K562 (cell line): ENCODE data around the gene CEP295NL. TPM values are rescaled to one million over a fixed set of nuclear protein-coding genes. Genes with fewer than 3 reads are reported as not detected.

Experiments used
- ATAC-seq: fragments of 200-7000 bp; cut with Tn5 transposase; 3 replicates; pipeline ENCODE4 v1.9.1; 2020; ENCODE audit warnings: moderate library complexity
- BruUV-seq: library from RNA; stranded (reverse); fragments of 400-500 nt; replicated peaks from 2 replicates; lab custom pipeline; 2021; lab: Mats Ljungman, UMichigan
- CTCF ChIA-PET: fragments of 300-600 bp; formaldehyde crosslinking; extraction: SDS; loops from one replicate; lab custom pipeline; 2021; ENCODE audit warnings: low intra/inter-chr PET ratio; lab: Yijun Ruan, JAX
- POLR2A ChIA-PET: fragments of 300-600, 350-650 bp; sonication (Branson Sonifier 250); formaldehyde crosslinking; extraction: SDS; loops from one replicate; lab custom pipeline; 2021; ENCODE audit warnings: antibody characterized with exemption, inconsistent platforms; lab: Yijun Ruan, JAX
- DNase-seq, 4 experiments: peaks; one replicate each; pipeline versions ENCODE4 v3.0.0 to v3.0.0-alpha.2; 2011 to 2018; ENCODE audit warnings: low spot score in 3 of 4, mixed read lengths in 3 of 4; ENCODE audit errors: extremely low read depth in 1 of 4
- FAIRE-seq: peaks from 2 replicates; lab custom pipeline; 2011; peaks lifted over from hg19 to GRCh38; lab: Jason Lieb, UNC
- H2AFZ ChIP-seq: 2 replicates; pipeline ENCODE4 v1.6.0; 2011; ENCODE audit warnings: low read depth, low read length, control low read depth, inconsistent platforms
- H3K27ac ChIP-seq: fragments of 200-600 bp; 3 replicates; pipeline ENCODE4 v1.8.0; 2011; ENCODE audit warnings: low read depth, mild to moderate bottlenecking, control low read depth, inconsistent platforms, low read length, moderate library complexity, mixed read lengths; ENCODE audit errors: extremely low read depth
- H3K27me3 ChIP-seq, 2 experiments: fragments of 300-600 bp in 1 of 2; 2 replicates in 1 of 2; 3 replicates in 1 of 2; pipeline versions ENCODE4 v1.6.0 to v1.8.0; 2011; ENCODE audit warnings: inconsistent platforms in 2 of 2, low read length in 2 of 2, mild to moderate bottlenecking in 1 of 2, mixed read lengths in 1 of 2, moderate library complexity in 1 of 2; ENCODE audit not compliant: control insufficient read depth in 2 of 2, insufficient read depth in 2 of 2
- H3K36me3 ChIP-seq: fragments of 300-600 bp; 3 replicates; pipeline ENCODE4 v1.8.0; 2011; ENCODE audit warnings: mild to moderate bottlenecking, low read length, inconsistent platforms; ENCODE audit not compliant: control insufficient read depth, insufficient read depth
- H3K4me1 ChIP-seq, 2 experiments: fragments of 200-600 bp in 1 of 2; replicated peaks in 1 of 2; 2 replicates in 1 of 2; 3 replicates in 1 of 2; pipeline versions ENCODE4 v1.5.1 to v1.8.0; 2011; ENCODE audit warnings: inconsistent platforms in 2 of 2, low read length in 2 of 2, mild to moderate bottlenecking in 1 of 2, mixed read lengths in 1 of 2, moderate library complexity in 1 of 2; ENCODE audit not compliant: control insufficient read depth in 2 of 2, insufficient read depth in 2 of 2
- H3K4me2 ChIP-seq: 2 replicates; pipeline ENCODE4 v1.6.1; 2011; ENCODE audit warnings: low read length, control low read depth, inconsistent platforms, mixed read lengths; ENCODE audit not compliant: insufficient read depth
- H3K4me3 ChIP-seq: fragments of 200-600 bp; sonication (generic), shearing (Covaris generic); 2 replicates; pipeline ENCODE4 v1.5.1; 2016; ENCODE audit warnings: control low read depth, inconsistent platforms
- H3K79me2 ChIP-seq: fragments of 200-600 bp; 3 replicates; pipeline ENCODE4 v1.8.0; 2011; ENCODE audit warnings: low read length, inconsistent platforms; ENCODE audit not compliant: control insufficient read depth, insufficient read depth
- H3K9ac ChIP-seq, 2 experiments: 2 replicates each; pipeline versions ENCODE4 v1.6.0 to v1.6.1; 2011; ENCODE audit warnings: low read depth in 2 of 2, low read length in 2 of 2, control low read depth in 1 of 2, inconsistent platforms in 1 of 2, mild to moderate bottlenecking in 1 of 2, mixed read lengths in 1 of 2; ENCODE audit not compliant: insufficient read depth in 1 of 2
- H3K9me1 ChIP-seq: one replicate; pipeline ENCODE4 v1.6.0; 2011; ENCODE audit warnings: inconsistent platforms, mild to moderate bottlenecking, low read length, moderate library complexity; ENCODE audit not compliant: control insufficient read depth, insufficient read depth
- H3K9me3 ChIP-seq: replicated peaks from 2 replicates; pipeline ENCODE4 v1.5.1; 2011; ENCODE audit warnings: low read depth, low read length, inconsistent platforms; ENCODE audit not compliant: control insufficient read depth, insufficient read depth
- H4K20me1 ChIP-seq: replicated peaks from 2 replicates; pipeline ENCODE4 v1.6.1; 2011; ENCODE audit warnings: low read length, inconsistent platforms, mixed read lengths; ENCODE audit not compliant: control insufficient read depth, insufficient read depth
- ATF3 ChIP-seq, 2 experiments: fragments of 450-650 bp in 1 of 2; sonication (generic) in 1 of 2; formaldehyde crosslinking in 1 of 2; IDR thresholded peaks in 1 of 2; conservative IDR thresholded peaks in 1 of 2; 2 replicates each; pipeline versions ENCODE4 v1.6.1 to v1.8.1; 2016 to 2023; ENCODE audit warnings: mild to moderate bottlenecking in 2 of 2, moderate library complexity in 2 of 2, inconsistent platforms in 1 of 2, missing genetic modification reagents in 1 of 2
- FOSL1 ChIP-seq: fragments of 200-800 bp; sonication (Bioruptor generic); conservative IDR thresholded peaks from 2 replicates; pipeline ENCODE4 v1.6.1; 2016; ENCODE audit warnings: missing genetic modification characterization, missing compliant biosample characterization
- JUN ChIP-seq, 2 experiments: sonication (generic) in 1 of 2; formaldehyde crosslinking in 1 of 2; IDR thresholded peaks; 2 replicates each; pipeline versions ENCODE4 v1.6.1 to v1.8.0; 2012 to 2022; ENCODE audit warnings: borderline replicate concordance in 2 of 2, mild to moderate bottlenecking in 2 of 2, improper control_type of control experiment in 1 of 2, low read depth in 1 of 2, low read length in 1 of 2, missing genetic modification reagents in 1 of 2
- JUND ChIP-seq, 2 experiments: IDR thresholded peaks; 2 replicates in 1 of 2; 3 replicates in 1 of 2; pipeline ENCODE4 v1.6.1; 2011; ENCODE audit warnings: borderline replicate concordance in 2 of 2, low read depth in 2 of 2, low read length in 2 of 2, improper control_type of control experiment in 1 of 2, missing biosample characterization in 1 of 2, missing genetic modification characterization in 1 of 2, missing genetic modification reagents in 1 of 2
- RFX1 ChIP-seq: fragments of 450-650 bp; IDR thresholded peaks from 2 replicates; pipeline ENCODE4 v1.6.1; 2016; ENCODE audit warnings: mild to moderate bottlenecking, moderate library complexity
- XRCC5 ChIP-seq: fragments of 200-400 bp; formaldehyde crosslinking; IDR thresholded peaks from 2 replicates; pipeline ENCODE4 v1.6.1; 2017; ENCODE audit warnings: low read depth, mild to moderate bottlenecking, low read length
- ZBTB7A ChIP-seq: IDR thresholded peaks from 2 replicates; pipeline ENCODE4 v1.6.1; 2011; ENCODE audit warnings: low read depth, mild to moderate bottlenecking, low read length, moderate library complexity, borderline replicate concordance; ENCODE audit not compliant: control insufficient read depth
- WGBS: fragments of 100-300 bp; shearing (Covaris generic); methylation state at CpG from one replicate; pipeline ENCODE4 v1.1.6; 2016; ENCODE audit warnings: low coverage, mixed read lengths; ENCODE audit not compliant: insufficient coverage; ENCODE audit errors: missing lambda C conversion rate; 5-methylcytosine and 5-hydroxymethylcytosine counted together
- in situ Hi-C: fragments of 300-500 bp; cut with MboI; formaldehyde crosslinking; loops from 4 replicates; pipeline ENCODE4 v1.15.0; 2018; ENCODE audit warnings: inconsistent platforms, mixed read lengths
- intact Hi-C: fragments of 100-400 bp; cut with micrococcal nuclease; formaldehyde crosslinking; loops from 2 replicates; pipeline ENCODE4 v1.14.2; 2022
- polyA plus RNA-seq, 8 experiments: library from polyadenylated mRNA; depleted of rRNA in 4 of 8; stranded (reverse) in 5 of 8; unstranded in 3 of 8; fragments of >200 nt; fragmentation: Nextera tagmentation in 2 of 8; fragmentation: Illumina TruSeq in 1 of 8; extraction: Ambion mirVana in 2 of 8; extraction: Trizol in 1 of 8; gene quantifications; 2 replicates each; pipeline versions ENCODE4 v1.2.1 to v1.2.3, GENCODE V29; 2011 to 2014; ENCODE audit warnings: inconsistent platforms in 1 of 8, missing spikeins in 1 of 8
- total RNA-seq, 7 experiments: library from RNA; depleted of rRNA in 6 of 7; stranded (reverse); fragments of >200 nt in 6 of 7; fragmentation: Illumina TruSeq in 2 of 7; extraction: Trizol in 2 of 7; gene quantifications; 2 replicates each; pipeline versions ENCODE4 v1.2.1 to v1.2.3, GENCODE V29; 2011 to 2021; ENCODE audit warnings: low replicate concordance in 1 of 7
- TF ChIP-seq, protein P1 (sequence below): sonication (generic); formaldehyde crosslinking; IDR thresholded peaks from 2 replicates; pipeline ENCODE4 v1.8.0; 2023; ENCODE audit warnings: mild to moderate bottlenecking, missing genetic modification reagents
- TF ChIP-seq, protein P2 (sequence below): fragments of 450-650 bp; formaldehyde crosslinking; IDR thresholded peaks from 2 replicates; pipeline ENCODE4 v1.4.0; 2022; ENCODE audit warnings: missing genetic modification characterization

CEP295NL gene
- total and polyA plus RNA-seq, 9 of the 15 experiments (the other 6 are each of a cell fraction or from before 2014, with no cell fraction given), result not detected

- peaks cover 43 to 80% of the 10 kb centered on the region in 2 experiments for H3K27me3 ChIP-seq
- ChIA-PET POLR2A (no interaction called here), CTCF (no interaction called here)
- H3K4me1 ChIP-seq, result peaks cover 3 to 16% of the 10 kb centered on the region in 2 experiments; a peak in 3 of 5 replicates
- H3K27ac ChIP-seq, result no peak overlapping the region
- H3K9me3 ChIP-seq, result no peaks in the 10 kb centered on the region
- no peaks in the 10 kb centered on the region for H3K79me2 ChIP-seq
- in situ Hi-C loops, result no loop called here
- H4K20me1 ChIP-seq, result 0 out of 2 replicates have a peak, but pooled peaks cover 12% of the 10 kb centered on the region
- no TSS peak for BruUV-seq
- no peak overlapping the region for H3K4me2 ChIP-seq
- H2AFZ ChIP-seq, result no peak overlapping the region
- peak; percentile 26 for FAIRE-seq
- DNase-seq, result peak in 2 of 4 experiments; percentile 23 to 26
- H3K9ac ChIP-seq, result no peak overlapping the region
- no peaks in the 10 kb centered on the region for H3K9me1 ChIP-seq
- no peak for ATAC-seq
- H3K4me3 ChIP-seq, result no peak overlapping the region
- intact Hi-C loops, result no loop called here
- WGBS, result 5% methylated on average over 28 of the region's 33 CpGs
- TF ChIP-seq JUND (IDR thresholded peaks at IDR 0.05; ENCODE audit: borderline replicate concordance, low read depth, low read length) (0 out of 2 replicates have a peak, but pooled peaks have one; percentile 19), JUND (tag; IDR thresholded peaks at IDR 0.05; ENCODE audit: borderline replicate concordance, low read depth, low read length) (no peak), ZBTB7A (0 out of 2 replicates have a peak, but pooled peaks have one; percentile 16), JUN (IDR thresholded peaks at IDR 0.05; ENCODE audit: borderline replicate concordance, low read depth, low read length) (0 out of 2 replicates have a peak, but pooled peaks have one; percentile 10), JUN (CRISPR knock-in tag; IDR thresholded peaks at IDR 0.05; ENCODE audit: borderline replicate concordance) (no peak), RFX1 (peak; percentile 60), XRCC5 (no peak), ATF3 (IDR thresholded peaks at IDR 0.05) (peak; percentile 27; the same call in 1 of the 2 replicates), ATF3 (CRISPR knock-in tag; conservative IDR thresholded peaks at IDR 0.05) (no peak), FOSL1 (tag) (peak; percentile 53; the same call in 1 of the 2 replicates)
- TF ChIP-seq, protein P1, sequence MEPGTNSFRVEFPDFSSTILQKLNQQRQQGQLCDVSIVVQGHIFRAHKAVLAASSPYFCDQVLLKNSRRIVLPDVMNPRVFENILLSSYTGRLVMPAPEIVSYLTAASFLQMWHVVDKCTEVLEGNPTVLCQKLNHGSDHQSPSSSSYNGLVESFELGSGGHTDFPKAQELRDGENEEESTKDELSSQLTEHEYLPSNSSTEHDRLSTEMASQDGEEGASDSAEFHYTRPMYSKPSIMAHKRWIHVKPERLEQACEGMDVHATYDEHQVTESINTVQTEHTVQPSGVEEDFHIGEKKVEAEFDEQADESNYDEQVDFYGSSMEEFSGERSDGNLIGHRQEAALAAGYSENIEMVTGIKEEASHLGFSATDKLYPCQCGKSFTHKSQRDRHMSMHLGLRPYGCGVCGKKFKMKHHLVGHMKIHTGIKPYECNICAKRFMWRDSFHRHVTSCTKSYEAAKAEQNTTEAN (CRISPR knock-in tag), result no peak
- TF ChIP-seq, protein P2, sequence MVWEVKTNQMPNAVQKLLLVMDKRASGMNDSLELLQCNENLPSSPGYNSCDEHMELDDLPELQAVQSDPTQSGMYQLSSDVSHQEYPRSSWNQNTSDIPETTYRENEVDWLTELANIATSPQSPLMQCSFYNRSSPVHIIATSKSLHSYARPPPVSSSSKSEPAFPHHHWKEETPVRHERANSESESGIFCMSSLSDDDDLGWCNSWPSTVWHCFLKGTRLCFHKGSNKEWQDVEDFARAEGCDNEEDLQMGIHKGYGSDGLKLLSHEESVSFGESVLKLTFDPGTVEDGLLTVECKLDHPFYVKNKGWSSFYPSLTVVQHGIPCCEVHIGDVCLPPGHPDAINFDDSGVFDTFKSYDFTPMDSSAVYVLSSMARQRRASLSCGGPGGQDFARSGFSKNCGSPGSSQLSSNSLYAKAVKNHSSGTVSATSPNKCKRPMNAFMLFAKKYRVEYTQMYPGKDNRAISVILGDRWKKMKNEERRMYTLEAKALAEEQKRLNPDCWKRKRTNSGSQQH (CRISPR knock-in tag), result no peak
- H3K36me3 ChIP-seq, result no peaks in the 10 kb centered on the region
These were observed 32.7 kb upstream of the CEP295NL start for GRCh38 chr17:78935419-78936323.
